WTC11 (cell line): ENCODE results near the gene CPSF2. TPM values are rescaled to one million over a fixed set of nuclear protein-coding genes. Genes with fewer than 3 reads are reported as not detected.

Experiments used
- ATAC-seq: fragments of 200-7000 bp; cut with Tn5 transposase; 2 replicates; pipeline ENCODE4 v1.10.0; 2021; ENCODE audit warnings: mild to moderate bottlenecking, moderate library complexity
- CTCF ChIA-PET: fragments of 300-600 bp; sonication (Branson Sonifier 250); formaldehyde crosslinking; loops from one replicate; lab custom pipeline; 2021; ENCODE audit warnings: antibody characterized with exemption; lab: Charles Lee
- POLR2A ChIA-PET: fragments of 350-600 bp; sonication (Branson Sonifier 250); formaldehyde crosslinking; loops from one replicate; lab custom pipeline; 2021; ENCODE audit warnings: antibody characterized with exemption; lab: Charles Lee
- DNase-seq: peaks from one replicate; pipeline ENCODE4 v3.0.0; 2021; ENCODE audit warnings: low spot score
- H3K27ac Mint-ChIP-seq: 2 replicates; pipeline ENCODE4 v1.8.0; 2021; ENCODE audit warnings: mixed read lengths
- H3K27me3 Mint-ChIP-seq: 2 replicates; pipeline ENCODE4 v1.8.0; 2021; ENCODE audit warnings: low read depth, mild to moderate bottlenecking, moderate library complexity, mixed read lengths
- H3K36me3 Mint-ChIP-seq: 2 replicates; pipeline ENCODE4 v1.8.0; 2021; ENCODE audit warnings: mixed read lengths
- H3K4me1 Mint-ChIP-seq: 2 replicates; pipeline ENCODE4 v1.8.0; 2022; ENCODE audit warnings: mixed read lengths
- H3K4me3 Mint-ChIP-seq: 2 replicates; pipeline ENCODE4 v1.8.0; 2021; ENCODE audit warnings: mild to moderate bottlenecking, moderate library complexity, mixed read lengths
- H3K9me3 Mint-ChIP-seq: 2 replicates; pipeline ENCODE4 v1.8.0; 2021; ENCODE audit warnings: mixed read lengths
- CBFB ChIP-seq: sonication (generic); formaldehyde crosslinking; IDR thresholded peaks from 2 replicates; pipeline ENCODE4 v1.8.1; 2022; ENCODE audit warnings: mild to moderate bottlenecking, low read depth, missing genetic modification reagents
- CREB1 ChIP-seq: sonication (generic); formaldehyde crosslinking; IDR thresholded peaks from 2 replicates; pipeline ENCODE4 v1.8.0; 2023; ENCODE audit warnings: mild to moderate bottlenecking, missing genetic modification reagents
- ELF4 ChIP-seq: sonication (generic); formaldehyde crosslinking; IDR thresholded peaks from 2 replicates; pipeline ENCODE4 v1.8.1; 2022; ENCODE audit warnings: low read depth, mild to moderate bottlenecking, moderate library complexity, missing genetic modification reagents
- ESRRA ChIP-seq: sonication (generic); formaldehyde crosslinking; IDR thresholded peaks from 2 replicates; pipeline ENCODE4 v1.8.1; 2022; ENCODE audit warnings: mild to moderate bottlenecking, missing genetic modification reagents, borderline replicate concordance
- ETV6 ChIP-seq: sonication (generic); formaldehyde crosslinking; IDR thresholded peaks from 2 replicates; pipeline ENCODE4 v1.8.1; 2022; ENCODE audit warnings: mild to moderate bottlenecking, missing genetic modification reagents
- GRHL2 ChIP-seq: fragments of 250-450 bp; sonication (Bioruptor Pico); IDR thresholded peaks from 2 replicates; pipeline ENCODE4 v1.8.0; 2022; ENCODE audit warnings: mild to moderate bottlenecking, moderate library complexity; ENCODE audit not compliant: insufficient replicate concordance, severe bottlenecking
- IRF2 ChIP-seq: sonication (generic); formaldehyde crosslinking; IDR thresholded peaks from 2 replicates; pipeline ENCODE4 v1.8.0; 2022; ENCODE audit warnings: low read depth, missing genetic modification reagents, borderline replicate concordance
- JUN ChIP-seq: sonication (generic); formaldehyde crosslinking; IDR thresholded peaks from 2 replicates; pipeline ENCODE4 v1.8.0; 2023; ENCODE audit warnings: mild to moderate bottlenecking, missing genetic modification reagents
- NFYB ChIP-seq: sonication (generic); formaldehyde crosslinking; conservative IDR thresholded peaks from 2 replicates; pipeline ENCODE4 v1.8.0; 2022; ENCODE audit warnings: low read depth, missing genetic modification reagents
- NR1H2 ChIP-seq: sonication (generic); formaldehyde crosslinking; IDR thresholded peaks from 2 replicates; pipeline ENCODE4 v1.9.0; 2021; ENCODE audit warnings: mild to moderate bottlenecking, moderate library complexity, missing genetic modification reagents
- NR2C2 ChIP-seq: sonication (generic); formaldehyde crosslinking; IDR thresholded peaks from 2 replicates; pipeline ENCODE4 v1.8.0; 2022; ENCODE audit warnings: mild to moderate bottlenecking, missing genetic modification reagents
- OVOL2 ChIP-seq: fragments of 250-450 bp; sonication (Bioruptor Pico); IDR thresholded peaks from 2 replicates; pipeline ENCODE4 v1.9.0; 2021; ENCODE audit warnings: mild to moderate bottlenecking, borderline replicate concordance
- SMAD3 ChIP-seq: sonication (generic); formaldehyde crosslinking; IDR thresholded peaks from 2 replicates; pipeline ENCODE4 v1.8.0; 2022; ENCODE audit warnings: missing genetic modification reagents, mild to moderate bottlenecking, borderline replicate concordance
- TP53 ChIP-seq: sonication (generic); formaldehyde crosslinking; IDR thresholded peaks from 2 replicates; pipeline ENCODE4 v1.8.1; 2023; ENCODE audit warnings: mild to moderate bottlenecking, missing genetic modification reagents
- ZNF219 ChIP-seq: sonication (generic); formaldehyde crosslinking; IDR thresholded peaks from 2 replicates; pipeline ENCODE4 v1.8.0; 2023; ENCODE audit warnings: missing genetic modification reagents, mild to moderate bottlenecking, borderline replicate concordance
- ZNF317 ChIP-seq: sonication (generic); formaldehyde crosslinking; IDR thresholded peaks from 2 replicates; pipeline ENCODE4 v1.8.1; 2023; ENCODE audit warnings: low read depth, mild to moderate bottlenecking, moderate library complexity, missing genetic modification reagents, borderline replicate concordance
- total RNA-seq: library from RNA; stranded (reverse); gene quantifications from 3 replicates; pipeline ENCODE4 v1.2.3, GENCODE V29; 2021
- TF ChIP-seq, protein P1 (sequence below): sonication (generic); formaldehyde crosslinking; IDR thresholded peaks from 2 replicates; pipeline ENCODE4 v1.8.0; 2022; ENCODE audit warnings: mild to moderate bottlenecking, missing genetic modification reagents
- TF ChIP-seq, protein P2 (sequence below): fragments of 200-600 bp; IDR thresholded peaks from 2 replicates; pipeline ENCODE4 v1.8.0; 2022; ENCODE audit warnings: antibody characterized with exemption
- TF ChIP-seq, protein P3 (sequence below): sonication (generic); formaldehyde crosslinking; IDR thresholded peaks from 2 replicates; pipeline ENCODE4 v1.8.0; 2022; ENCODE audit warnings: missing genetic modification reagents
- TF ChIP-seq, protein P4 (sequence below): fragments of 250-450 bp; sonication (Bioruptor Pico); conservative IDR thresholded peaks from 2 replicates; pipeline ENCODE4 v1.9.0; 2021; ENCODE audit warnings: mild to moderate bottlenecking
- TF ChIP-seq, protein P5 (sequence below): sonication (generic); formaldehyde crosslinking; IDR thresholded peaks from 2 replicates; pipeline ENCODE4 v1.8.0; 2022; ENCODE audit warnings: mild to moderate bottlenecking, missing genetic modification reagents
- TF ChIP-seq, protein P6 (sequence below): sonication (generic); formaldehyde crosslinking; IDR thresholded peaks from 2 replicates; pipeline ENCODE4 v1.8.1; 2022; ENCODE audit warnings: missing genetic modification reagents, borderline replicate concordance

Gene CPSF2
- total RNA-seq, 1 experiment from 2014 or later, result 109 TPM

DNA sequence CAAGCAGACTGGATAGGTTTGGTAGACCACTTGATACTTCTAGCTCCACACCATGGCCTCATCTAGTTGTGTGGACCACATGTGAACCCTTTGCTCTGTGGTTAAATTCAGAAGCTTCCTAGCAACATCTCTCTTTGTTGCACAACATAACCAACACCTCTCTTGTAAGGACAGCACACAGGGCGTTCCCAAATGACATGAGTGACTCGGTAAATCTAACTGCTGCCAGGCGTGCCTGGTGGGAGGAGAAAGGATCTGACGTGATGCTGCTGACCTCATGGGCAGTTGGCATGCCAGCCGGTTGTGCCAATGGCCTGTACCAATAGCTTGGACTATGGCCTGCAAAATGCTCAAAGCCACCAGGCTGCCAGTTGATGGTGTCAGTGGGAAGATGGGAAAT is 93.8 kb downstream of the CPSF2 start:
- ATAC-seq (no peak), DNase-seq (no peak)
- H3K36me3 Mint-ChIP-seq, result no peaks in the 10 kb centered on the region
- no peak overlapping the region for H3K27ac Mint-ChIP-seq
- ChIA-PET POLR2A (no interaction called here), CTCF (no interaction called here)
- H3K4me3 Mint-ChIP-seq, result no peak overlapping the region
- peaks cover 3% of the 10 kb centered on the region; the same call in 1 of the 2 replicates for H3K27me3 Mint-ChIP-seq
- H3K9me3 Mint-ChIP-seq, result peaks cover 33% of the 10 kb centered on the region
- TF ChIP-seq GRHL2 (no peak), NR1H2 (CRISPR knock-in tag) (no peak), ZNF317 (CRISPR knock-in tag) (no peak), IRF2 (no peak), NR2C2 (CRISPR knock-in tag) (no peak), TP53 (CRISPR knock-in tag) (no peak), ETV6 (CRISPR knock-in tag) (no peak), OVOL2 (CRISPR knock-in tag) (no peak)
- TF ChIP-seq, protein P1, sequence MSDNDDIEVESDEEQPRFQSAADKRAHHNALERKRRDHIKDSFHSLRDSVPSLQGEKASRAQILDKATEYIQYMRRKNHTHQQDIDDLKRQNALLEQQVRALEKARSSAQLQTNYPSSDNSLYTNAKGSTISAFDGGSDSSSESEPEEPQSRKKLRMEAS (CRISPR knock-in tag), result no peak
- TF ChIP-seq, protein P2, sequence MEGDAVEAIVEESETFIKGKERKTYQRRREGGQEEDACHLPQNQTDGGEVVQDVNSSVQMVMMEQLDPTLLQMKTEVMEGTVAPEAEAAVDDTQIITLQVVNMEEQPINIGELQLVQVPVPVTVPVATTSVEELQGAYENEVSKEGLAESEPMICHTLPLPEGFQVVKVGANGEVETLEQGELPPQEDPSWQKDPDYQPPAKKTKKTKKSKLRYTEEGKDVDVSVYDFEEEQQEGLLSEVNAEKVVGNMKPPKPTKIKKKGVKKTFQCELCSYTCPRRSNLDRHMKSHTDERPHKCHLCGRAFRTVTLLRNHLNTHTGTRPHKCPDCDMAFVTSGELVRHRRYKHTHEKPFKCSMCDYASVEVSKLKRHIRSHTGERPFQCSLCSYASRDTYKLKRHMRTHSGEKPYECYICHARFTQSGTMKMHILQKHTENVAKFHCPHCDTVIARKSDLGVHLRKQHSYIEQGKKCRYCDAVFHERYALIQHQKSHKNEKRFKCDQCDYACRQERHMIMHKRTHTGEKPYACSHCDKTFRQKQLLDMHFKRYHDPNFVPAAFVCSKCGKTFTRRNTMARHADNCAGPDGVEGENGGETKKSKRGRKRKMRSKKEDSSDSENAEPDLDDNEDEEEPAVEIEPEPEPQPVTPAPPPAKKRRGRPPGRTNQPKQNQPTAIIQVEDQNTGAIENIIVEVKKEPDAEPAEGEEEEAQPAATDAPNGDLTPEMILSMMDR, result no peak
- no peaks in the 10 kb centered on the region for H3K4me1 Mint-ChIP-seq

DNA sequence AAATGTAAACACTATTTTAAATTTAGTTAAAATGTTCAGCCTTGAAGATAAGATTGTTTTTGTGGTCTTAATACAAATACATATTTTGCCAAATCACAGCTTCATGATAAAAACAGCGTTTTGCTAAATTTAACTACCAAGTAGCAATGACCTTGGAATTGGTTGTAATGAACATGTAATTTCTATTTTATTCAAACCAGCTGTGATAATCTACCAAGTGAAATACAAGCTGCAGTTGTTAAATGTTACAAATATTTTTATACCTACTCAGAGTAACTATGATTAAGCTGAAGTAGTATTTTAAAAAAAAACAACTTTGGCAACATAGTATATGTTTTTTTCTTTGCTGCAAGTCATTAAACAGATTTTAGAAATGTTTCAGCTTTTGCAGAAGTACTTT is 96.2 kb downstream of the CPSF2 start:
- Mint-ChIP-seq H3K36me3 (no peaks in the 10 kb centered on the region), H3K27ac (no peak overlapping the region), H3K27me3 (no peaks in the 10 kb centered on the region; the same call in 1 of the 2 replicates), H3K4me3 (no peak overlapping the region), H3K9me3 (peaks cover 13% of the 10 kb centered on the region), H3K4me1 (no peaks in the 10 kb centered on the region)
- ATAC-seq (no peak), DNase-seq (no peak)
- ChIA-PET CTCF (no interaction called here), POLR2A (no interaction called here)
- no peak for TF ChIP-seq CREB1 (CRISPR knock-in tag)
- no peak for TF ChIP-seq NFYB (CRISPR knock-in tag)
- TF ChIP-seq ESRRA (CRISPR knock-in tag), result no peak
- TF ChIP-seq ZNF219 (CRISPR knock-in tag), result no peak
- TF ChIP-seq, protein P3, sequence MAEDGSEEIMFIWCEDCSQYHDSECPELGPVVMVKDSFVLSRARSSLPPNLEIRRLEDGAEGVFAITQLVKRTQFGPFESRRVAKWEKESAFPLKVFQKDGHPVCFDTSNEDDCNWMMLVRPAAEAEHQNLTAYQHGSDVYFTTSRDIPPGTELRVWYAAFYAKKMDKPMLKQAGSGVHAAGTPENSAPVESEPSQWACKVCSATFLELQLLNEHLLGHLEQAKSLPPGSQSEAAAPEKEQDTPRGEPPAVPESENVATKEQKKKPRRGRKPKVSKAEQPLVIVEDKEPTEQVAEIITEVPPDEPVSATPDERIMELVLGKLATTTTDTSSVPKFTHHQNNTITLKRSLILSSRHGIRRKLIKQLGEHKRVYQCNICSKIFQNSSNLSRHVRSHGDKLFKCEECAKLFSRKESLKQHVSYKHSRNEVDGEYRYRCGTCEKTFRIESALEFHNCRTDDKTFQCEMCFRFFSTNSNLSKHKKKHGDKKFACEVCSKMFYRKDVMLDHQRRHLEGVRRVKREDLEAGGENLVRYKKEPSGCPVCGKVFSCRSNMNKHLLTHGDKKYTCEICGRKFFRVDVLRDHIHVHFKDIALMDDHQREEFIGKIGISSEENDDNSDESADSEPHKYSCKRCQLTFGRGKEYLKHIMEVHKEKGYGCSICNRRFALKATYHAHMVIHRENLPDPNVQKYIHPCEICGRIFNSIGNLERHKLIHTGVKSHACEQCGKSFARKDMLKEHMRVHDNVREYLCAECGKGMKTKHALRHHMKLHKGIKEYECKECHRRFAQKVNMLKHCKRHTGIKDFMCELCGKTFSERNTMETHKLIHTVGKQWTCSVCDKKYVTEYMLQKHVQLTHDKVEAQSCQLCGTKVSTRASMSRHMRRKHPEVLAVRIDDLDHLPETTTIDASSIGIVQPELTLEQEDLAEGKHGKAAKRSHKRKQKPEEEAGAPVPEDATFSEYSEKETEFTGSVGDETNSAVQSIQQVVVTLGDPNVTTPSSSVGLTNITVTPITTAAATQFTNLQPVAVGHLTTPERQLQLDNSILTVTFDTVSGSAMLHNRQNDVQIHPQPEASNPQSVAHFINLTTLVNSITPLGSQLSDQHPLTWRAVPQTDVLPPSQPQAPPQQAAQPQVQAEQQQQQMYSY (CRISPR knock-in tag), result no peak
- TF ChIP-seq, protein P4, sequence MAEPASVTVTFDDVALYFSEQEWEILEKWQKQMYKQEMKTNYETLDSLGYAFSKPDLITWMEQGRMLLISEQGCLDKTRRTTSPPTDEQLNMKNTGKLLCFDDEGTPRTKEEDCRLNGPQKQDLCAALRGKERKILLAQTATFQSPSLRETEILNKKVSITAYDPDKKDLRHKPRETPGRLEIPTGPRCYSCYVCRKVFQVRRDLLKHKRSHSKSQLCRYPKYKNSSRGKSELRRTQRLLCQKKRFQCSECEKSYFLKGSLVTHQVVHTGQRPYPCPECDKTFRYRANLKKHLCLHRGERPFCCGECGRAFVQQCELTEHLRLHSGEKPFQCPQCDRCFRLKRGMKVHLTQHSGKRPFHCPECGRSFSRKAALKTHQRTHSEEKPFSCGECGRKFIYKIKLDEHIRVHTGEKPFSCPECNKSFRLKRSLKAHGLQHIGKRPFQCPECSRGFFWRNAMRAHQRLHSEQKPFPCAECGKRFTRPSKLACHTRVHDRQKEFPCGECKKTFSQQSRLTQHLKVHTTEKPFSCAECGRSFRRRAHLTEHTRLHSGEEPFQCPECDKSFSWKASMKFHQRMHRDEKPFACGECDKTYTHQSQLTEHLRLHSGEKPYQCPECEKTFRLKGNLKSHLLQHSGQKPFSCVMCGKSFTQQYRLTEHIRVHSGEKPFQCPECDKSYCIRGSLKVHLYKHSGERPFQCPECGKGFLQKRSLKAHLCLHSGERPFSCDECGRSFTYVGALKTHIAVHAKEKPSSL, result no peak
- no peak for TF ChIP-seq TP53 (CRISPR knock-in tag)
- no peak for TF ChIP-seq SMAD3 (CRISPR knock-in tag)
- TF ChIP-seq, protein P5, sequence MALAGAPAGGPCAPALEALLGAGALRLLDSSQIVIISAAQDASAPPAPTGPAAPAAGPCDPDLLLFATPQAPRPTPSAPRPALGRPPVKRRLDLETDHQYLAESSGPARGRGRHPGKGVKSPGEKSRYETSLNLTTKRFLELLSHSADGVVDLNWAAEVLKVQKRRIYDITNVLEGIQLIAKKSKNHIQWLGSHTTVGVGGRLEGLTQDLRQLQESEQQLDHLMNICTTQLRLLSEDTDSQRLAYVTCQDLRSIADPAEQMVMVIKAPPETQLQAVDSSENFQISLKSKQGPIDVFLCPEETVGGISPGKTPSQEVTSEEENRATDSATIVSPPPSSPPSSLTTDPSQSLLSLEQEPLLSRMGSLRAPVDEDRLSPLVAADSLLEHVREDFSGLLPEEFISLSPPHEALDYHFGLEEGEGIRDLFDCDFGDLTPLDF (CRISPR knock-in tag), result no peak
- TF ChIP-seq ELF4, result no peak
- TF ChIP-seq JUN (CRISPR knock-in tag), result no peak
- TF ChIP-seq, protein P2, result no peak
- no peak for TF ChIP-seq CBFB (CRISPR knock-in tag)
- TF ChIP-seq ETV6 (CRISPR knock-in tag), result no peak
- TF ChIP-seq, protein P6, sequence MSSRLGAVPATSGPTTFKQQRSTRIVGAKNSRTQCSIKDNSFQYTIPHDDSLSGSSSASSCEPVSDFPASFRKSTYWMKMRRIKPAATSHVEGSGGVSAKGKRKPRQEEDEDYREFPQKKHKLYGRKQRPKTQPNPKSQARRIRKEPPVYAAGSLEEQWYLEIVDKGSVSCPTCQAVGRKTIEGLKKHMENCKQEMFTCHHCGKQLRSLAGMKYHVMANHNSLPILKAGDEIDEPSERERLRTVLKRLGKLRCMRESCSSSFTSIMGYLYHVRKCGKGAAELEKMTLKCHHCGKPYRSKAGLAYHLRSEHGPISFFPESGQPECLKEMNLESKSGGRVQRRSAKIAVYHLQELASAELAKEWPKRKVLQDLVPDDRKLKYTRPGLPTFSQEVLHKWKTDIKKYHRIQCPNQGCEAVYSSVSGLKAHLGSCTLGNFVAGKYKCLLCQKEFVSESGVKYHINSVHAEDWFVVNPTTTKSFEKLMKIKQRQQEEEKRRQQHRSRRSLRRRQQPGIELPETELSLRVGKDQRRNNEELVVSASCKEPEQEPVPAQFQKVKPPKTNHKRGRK (CRISPR knock-in tag), result no peak
